ENCODE results near the gene HOXA9. TPM values are rescaled to one million over a fixed set of nuclear protein-coding genes. Genes with fewer than 3 reads are reported as not detected.

HOXA9 gene
- total RNA-seq, 2 experiments from 2014 or later, result not detected

GRCh38 chr7:27140126-27140857 is 25.0 kb downstream of the HOXA9 start:
- peaks cover 29% of the 10 kb centered on the region for H3K27me3 Mint-ChIP-seq
- H3K36me3 Mint-ChIP-seq (ENCODE audit: low read depth), result no peaks in the 10 kb centered on the region
- ChIA-PET POLR2A (no interaction called here), CTCF (interaction anchor here (1.7 kb wide), 1 partner anchor 10 kb away, joined by 6 read pairs; no protein-coding TSS in a partner anchor)
- no peaks in the 10 kb centered on the region for H3K9me3 Mint-ChIP-seq
- no peak overlapping the region for H3K27ac Mint-ChIP-seq
- DNase-seq (no peak), ATAC-seq (no peak)
- H3K4me1 Mint-ChIP-seq (ENCODE audit: low read depth), result peaks cover 5% of the 10 kb centered on the region
- H3K4me3 Mint-ChIP-seq, result no peak overlapping the region
- intact Hi-C loops (cut with micrococcal nuclease), result no loop called here
- no peak for TF ChIP-seq CTCF (IDR thresholded peaks at IDR 0.05)

GRCh38 chr7:27139334-27140125 is 25.8 kb downstream of the HOXA9 start:
- TF ChIP-seq CTCF (IDR thresholded peaks at IDR 0.05), result no peak
- CTCF ChIA-PET, result no interaction called here
- H3K4me3 Mint-ChIP-seq, result no peak overlapping the region
- H3K27me3 Mint-ChIP-seq, result peaks cover 26% of the 10 kb centered on the region
- POLR2A ChIA-PET, result no interaction called here
- no peaks in the 10 kb centered on the region for H3K36me3 Mint-ChIP-seq (ENCODE audit: low read depth)
- H3K27ac Mint-ChIP-seq, result no peak overlapping the region
- ATAC-seq (no peak), DNase-seq (no peak)
- intact Hi-C loops (cut with micrococcal nuclease), result no loop called here
- H3K4me1 Mint-ChIP-seq (ENCODE audit: low read depth), result peaks cover 11% of the 10 kb centered on the region
- H3K9me3 Mint-ChIP-seq, result no peaks in the 10 kb centered on the region

GRCh38 chr7:27138985-27139333 is 26.4 kb downstream of the HOXA9 start:
- peaks cover 17% of the 10 kb centered on the region for H3K4me1 Mint-ChIP-seq (ENCODE audit: low read depth)
- intact Hi-C loops (cut with micrococcal nuclease), result no loop called here
- no peak for TF ChIP-seq CTCF (IDR thresholded peaks at IDR 0.05)

GRCh38 chr7:27138472-27138871 is 26.9 kb downstream of the HOXA9 start:
- Mint-ChIP-seq H3K27ac (no peak overlapping the region), H3K9me3 (no peaks in the 10 kb centered on the region), H3K4me1 (ENCODE audit: low read depth) (peaks cover 19% of the 10 kb centered on the region), H3K36me3 (ENCODE audit: low read depth) (no peaks in the 10 kb centered on the region), H3K27me3 (peaks cover 27% of the 10 kb centered on the region), H3K4me3 (no peak overlapping the region)
- no peak for TF ChIP-seq CTCF (IDR thresholded peaks at IDR 0.05)
- ATAC-seq (no peak), DNase-seq (no peak)
- ChIA-PET CTCF (no interaction called here), POLR2A (no interaction called here)
- intact Hi-C loops (cut with micrococcal nuclease), result no loop called here

More at GRCh38 chr7:27138985-27139333, 26.4 kb downstream of the HOXA9 start:
- no peaks in the 10 kb centered on the region for H3K36me3 Mint-ChIP-seq (ENCODE audit: low read depth)
- POLR2A ChIA-PET, result no interaction called here
- DNase-seq, result no peak
- H3K4me3 Mint-ChIP-seq, result no peak overlapping the region
- no peak overlapping the region for H3K27ac Mint-ChIP-seq
- H3K27me3 Mint-ChIP-seq, result peaks cover 27% of the 10 kb centered on the region
- CTCF ChIA-PET, result no interaction called here
- no peaks in the 10 kb centered on the region for H3K9me3 Mint-ChIP-seq
- no peak for ATAC-seq

GRCh38 chr7:27137640-27138315 is 27.6 kb downstream of the HOXA9 start:
- CTCF ChIA-PET, result no interaction called here
- H3K27me3 Mint-ChIP-seq, result peaks cover 32% of the 10 kb centered on the region
- H3K27ac Mint-ChIP-seq, result no peak overlapping the region

More at GRCh38 chr7:27137640-27138315, 27.6 kb downstream of the HOXA9 start:
- ATAC-seq (no peak), DNase-seq (no peak)
- Mint-ChIP-seq H3K9me3 (no peaks in the 10 kb centered on the region), H3K36me3 (ENCODE audit: low read depth) (no peaks in the 10 kb centered on the region), H3K4me3 (no peak overlapping the region), H3K4me1 (ENCODE audit: low read depth) (peaks cover 19% of the 10 kb centered on the region)
- POLR2A ChIA-PET, result no interaction called here
- intact Hi-C loops (cut with micrococcal nuclease), result no loop called here
- TF ChIP-seq CTCF (IDR thresholded peaks at IDR 0.05), result no peak

Data from activated CD8-positive, alpha-beta T cell treated with anti-CD3 and anti-CD28 coated beads for 36 hours (primary cell).